ENCODE data around the gene CCNE1.

GRCh38 chr19:29770648-29771047 lies 41.1 kb upstream of the CCNE1 start:
- TF ChIP-seq CTCF (IDR thresholded peaks at IDR 0.05) (no peak), POLR2A (IDR thresholded peaks at IDR 0.05) (no peak)
